Retina (tissue), 1 donor: ENCODE measurements around the gene CNTNAP5.

ENCODE experiments used
- DNase-seq: peaks from one replicate; pipeline ENCODE4 v3.0.0-alpha.2; 2016

The CNTNAP5 gene

DNA sequence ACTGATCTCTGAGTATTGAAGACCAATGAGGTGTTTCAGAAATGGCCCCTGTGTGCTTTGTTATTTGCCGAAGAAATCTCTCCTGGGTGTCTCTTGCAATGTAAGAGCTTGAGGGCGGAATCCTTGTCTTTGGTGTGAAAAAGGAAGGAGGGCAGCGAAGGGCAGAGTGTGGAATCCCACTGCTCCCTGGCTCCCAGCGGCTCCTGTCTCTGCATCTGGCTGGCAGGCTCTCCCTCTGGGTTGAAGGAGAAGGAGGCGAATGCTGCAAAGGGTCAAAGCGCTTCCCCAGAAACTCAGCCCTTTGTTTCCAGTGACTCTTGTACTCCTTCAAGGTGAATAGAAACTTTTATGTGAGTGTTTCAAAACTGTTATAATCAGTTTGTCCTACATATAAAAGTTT, 457.5 kb downstream of the CNTNAP5 start:
- no peak for DNase-seq

- DNase-seq, result no peak
Measured at GRCh38 chr2:124485659-124486058, 460.6 kb downstream of the CNTNAP5 start.

GRCh38 chr2:124489686-124490085, 464.6 kb downstream of the CNTNAP5 start:
- DNase-seq, result no peak

- DNase-seq, result no peak
Measured at GRCh38 chr2:124501575-124502152, 476.6 kb downstream of the CNTNAP5 start.

GRCh38 chr2:124514236-124514635, 489.1 kb downstream of the CNTNAP5 start:
- no peak for DNase-seq

DNA sequence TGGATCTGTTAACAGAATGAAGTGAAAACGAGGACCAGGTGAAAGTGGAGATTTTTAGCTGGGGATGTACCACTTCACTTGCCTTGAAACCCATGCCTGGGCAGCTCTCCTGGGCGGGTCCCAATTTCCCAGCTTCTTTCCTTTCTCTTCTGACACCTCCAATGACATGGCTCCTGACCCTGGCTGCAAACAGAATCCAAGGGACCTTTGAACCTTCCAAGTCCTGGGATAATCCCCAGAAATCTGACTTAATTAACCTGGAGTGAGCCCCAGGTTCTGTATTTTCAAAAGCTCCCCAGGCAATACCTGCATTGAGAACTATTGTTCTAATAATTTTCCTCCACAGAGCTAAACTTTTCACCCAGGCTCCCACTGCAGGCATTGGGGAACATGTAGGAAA, 495.9 kb downstream of the CNTNAP5 start:
- DNase-seq, result no peak

- no peak for DNase-seq
Measured at GRCh38 chr2:124523096-124523495, 498.0 kb downstream of the CNTNAP5 start.

- DNase-seq, result no peak
Measured at GRCh38 chr2:124524155-124524915, 499.2 kb downstream of the CNTNAP5 start.

DNA sequence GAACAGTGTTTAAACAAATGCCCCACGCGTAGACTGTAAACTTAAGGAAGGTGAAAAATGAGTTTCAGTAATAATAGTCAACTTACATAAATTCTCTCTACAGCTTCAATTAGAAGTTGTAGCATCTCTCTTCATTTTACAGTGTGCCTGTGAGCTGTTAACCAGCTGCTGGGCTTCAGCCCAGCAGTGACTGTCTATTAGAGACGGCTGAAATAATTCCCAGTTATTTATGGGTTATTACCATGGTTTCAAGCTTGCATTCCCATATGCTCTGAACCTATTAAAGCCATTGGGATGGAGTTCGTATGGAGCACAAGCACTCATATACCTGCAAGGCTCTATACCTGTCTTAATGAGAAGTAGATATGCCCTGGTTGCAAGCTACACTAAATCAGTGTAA, 501.1 kb downstream of the CNTNAP5 start:
- DNase-seq, result no peak

DNA sequence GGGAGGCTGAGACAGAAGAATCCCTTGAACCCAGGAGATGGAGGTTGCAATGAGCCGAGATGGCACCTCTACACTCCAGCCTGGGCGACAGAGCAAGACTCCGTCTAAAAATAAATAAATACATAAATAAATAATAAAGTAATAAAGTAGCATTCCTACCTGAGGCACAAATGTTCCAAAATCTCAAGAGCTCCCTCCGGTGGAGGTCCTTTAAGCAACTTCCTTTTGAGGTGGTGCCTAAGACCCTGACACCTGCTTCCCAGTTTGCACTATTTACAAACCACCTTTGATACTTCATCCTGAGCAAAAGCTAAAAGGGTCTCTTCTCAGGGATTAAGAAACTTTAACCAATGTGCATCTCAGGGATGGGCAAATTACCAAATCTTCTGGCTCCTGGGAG, 505.1 kb downstream of the CNTNAP5 start:
- DNase-seq, result no peak

GRCh38 chr2:124533226-124533954, 508.3 kb downstream of the CNTNAP5 start:
- no peak for DNase-seq

DNA sequence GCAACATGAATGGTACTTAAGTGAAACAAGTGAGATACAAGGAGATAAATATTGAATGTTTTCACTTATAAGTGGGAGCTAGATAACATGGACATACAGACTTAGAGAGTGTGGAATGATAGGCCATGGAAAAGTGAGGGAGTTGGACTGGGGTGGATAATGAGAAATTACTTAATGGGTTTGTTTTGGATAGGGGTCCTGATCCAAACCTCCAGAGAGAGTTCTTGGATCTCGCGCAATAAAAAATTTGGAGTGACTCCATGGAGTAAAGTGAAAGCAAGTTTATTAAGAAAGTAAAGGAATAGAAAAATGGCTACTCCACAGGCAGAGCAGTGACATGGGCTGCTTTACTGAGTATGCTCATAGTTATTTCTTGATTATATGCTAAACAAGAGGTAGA, 508.9 kb downstream of the CNTNAP5 start:
- no peak for DNase-seq

- no peak for DNase-seq
Measured at GRCh38 chr2:124535816-124536215, 510.7 kb downstream of the CNTNAP5 start.

DNA sequence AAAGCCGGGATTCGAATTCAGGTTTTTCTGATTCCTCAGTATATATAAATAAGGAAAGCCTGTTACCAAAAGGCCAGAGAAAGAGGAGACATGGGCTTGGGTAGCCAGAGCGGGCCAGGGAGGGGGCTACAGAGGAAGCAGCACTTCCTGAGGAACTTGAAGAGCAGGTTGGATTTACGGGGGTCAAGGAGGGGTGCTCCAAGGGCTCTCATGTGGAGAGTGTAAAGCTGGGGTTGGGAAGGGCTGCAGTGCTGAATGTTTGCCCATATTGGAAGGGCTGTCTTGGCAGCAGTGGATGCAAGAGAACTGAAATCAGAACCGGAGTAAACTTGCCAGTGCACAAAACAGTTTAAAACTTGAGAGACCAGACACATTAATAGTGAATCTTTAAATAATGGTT, 511.5 kb downstream of the CNTNAP5 start:
- no peak for DNase-seq

DNA sequence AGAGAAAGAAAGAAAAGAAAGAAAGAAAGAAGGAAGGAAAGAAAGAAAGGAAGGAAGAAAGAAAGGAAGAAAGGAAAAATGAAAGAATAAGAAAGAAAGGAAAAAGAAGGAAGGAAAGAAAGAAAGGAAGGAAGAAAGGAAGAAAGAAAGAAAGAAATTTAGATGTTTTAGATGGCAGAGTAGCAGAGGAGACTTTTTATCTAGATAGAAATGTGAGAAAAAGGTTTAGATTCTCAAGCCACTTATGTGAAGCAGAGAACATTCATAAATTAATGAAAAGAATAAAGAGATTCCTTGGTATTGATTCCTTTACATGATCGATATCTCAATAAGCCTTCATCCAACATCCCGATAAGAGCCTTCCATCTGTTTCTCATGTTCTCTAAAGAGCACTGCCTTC, 513.5 kb downstream of the CNTNAP5 start:
- DNase-seq, result no peak

DNA sequence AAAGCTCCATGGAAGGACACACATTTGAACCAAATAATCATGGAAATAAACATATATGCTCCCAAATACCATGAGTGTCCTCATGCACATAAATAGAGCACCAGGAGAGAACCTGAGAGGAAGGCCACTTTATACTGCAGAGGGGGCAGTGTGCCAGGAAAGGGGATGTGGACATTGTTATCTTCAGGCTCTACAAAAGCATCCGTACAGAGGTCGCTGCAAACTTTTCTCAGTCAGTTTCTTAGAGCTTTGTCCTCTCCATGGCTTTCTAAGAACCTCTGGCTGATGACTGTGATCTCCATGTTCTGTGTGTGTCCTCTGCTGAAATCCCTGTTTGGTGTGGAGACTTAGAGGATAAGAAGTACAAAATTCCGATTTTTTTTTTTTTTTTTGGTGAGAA, 515.7 kb downstream of the CNTNAP5 start:
- no peak for DNase-seq

GRCh38 chr2:124542932-124543640, 518.0 kb downstream of the CNTNAP5 start:
- DNase-seq, result no peak

GRCh38 chr2:124547700-124548099, 522.6 kb downstream of the CNTNAP5 start:
- DNase-seq, result no peak

- DNase-seq, result no peak
Measured at GRCh38 chr2:124558277-124558905, 533.3 kb downstream of the CNTNAP5 start.

GRCh38 chr2:124559236-124559635, 534.1 kb downstream of the CNTNAP5 start:
- no peak for DNase-seq

DNA sequence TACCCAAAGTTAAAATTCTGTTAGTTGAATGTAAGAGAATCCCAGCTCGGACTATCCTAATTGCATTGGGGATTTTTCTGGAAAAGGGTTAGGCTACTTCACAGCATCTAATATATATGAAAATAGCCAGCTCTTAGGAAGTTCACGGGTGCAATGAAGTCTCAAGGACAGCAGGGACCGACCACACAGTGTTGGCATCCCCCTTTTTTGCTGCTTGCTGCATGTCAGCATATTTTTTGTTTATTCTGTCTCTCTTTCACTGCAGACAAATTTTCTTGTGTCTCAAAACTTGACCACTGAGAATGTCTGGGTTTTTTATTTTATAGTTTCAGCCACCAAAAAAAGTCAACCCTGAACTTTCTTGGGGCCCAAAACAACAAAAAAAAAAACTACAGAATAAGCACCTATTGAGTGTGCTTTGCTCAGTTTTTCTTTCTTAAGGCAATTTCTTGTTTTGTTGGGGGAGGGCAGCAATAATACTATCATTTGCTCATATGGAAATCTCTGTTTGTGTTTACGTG, 535.6 kb downstream of the CNTNAP5 start:
- DNase-seq, result no peak

- DNase-seq, result no peak
Measured at GRCh38 chr2:124561486-124561885, 536.4 kb downstream of the CNTNAP5 start.

GRCh38 chr2:124563426-124563825, 538.3 kb downstream of the CNTNAP5 start:
- no peak for DNase-seq
